Sigmoid colon (tissue), 7 donors: Measurements from ENCODE around the gene UBE2E2. TPM values are rescaled to one million over a fixed set of nuclear protein-coding genes. Genes with fewer than 3 reads are reported as not detected.
"Not testable (repeated sequence)": the region's sequence is repeated elsewhere in the genome, so short reads cannot be mapped to it uniquely, and the experiment has no call there.

ENCODE experiments used
- DNase-seq: peaks from one replicate; pipeline ENCODE4 v3.0.0-alpha.2; 2019
- H3K27ac ChIP-seq, 4 donors: fragments of 200-600 bp; sonication (generic); one replicate each; pipeline ENCODE4 v1.5.1; 2016 to 2019; ENCODE audit warnings: mild to moderate bottlenecking in 1 of 4
- H3K27me3 ChIP-seq, 3 donors: fragments of 200-600 bp; sonication (generic); one replicate each; pipeline ENCODE4 v1.5.1; 2019; ENCODE audit warnings: mild to moderate bottlenecking in 1 of 3
- H3K36me3 ChIP-seq, 4 donors: fragments of 200-600 bp; sonication (generic); one replicate each; pipeline ENCODE4 v1.5.1; 2016 to 2019
- H3K4me1 ChIP-seq, 4 donors: fragments of 200-600 bp; sonication (generic); one replicate each; pipeline ENCODE4 v1.5.1; 2017 to 2019
- H3K4me3 ChIP-seq, 4 donors: fragments of 200-600 bp; sonication (generic); one replicate each; pipeline ENCODE4 v1.5.1; 2017 to 2019; ENCODE audit warnings: mild to moderate bottlenecking in 2 of 4, moderate library complexity in 1 of 4
- H3K9me3 ChIP-seq, 4 donors: fragments of 200-600 bp in 3 of 4; sonication (generic) in 3 of 4; one replicate each; pipeline versions ENCODE4 v1.5.1 to v1.6.1; 2013 to 2019
- CTCF ChIP-seq, 4 experiments: fragments of 450-650 bp in 3 of 4; fragments of 200-600 bp in 1 of 4; IDR thresholded peaks; one replicate each; pipeline ENCODE4 v1.5.1; 2016 to 2019; ENCODE audit warnings: antibody characterized with exemption in 4 of 4, mild to moderate bottlenecking in 3 of 4, moderate library complexity in 2 of 4
- EP300 ChIP-seq, 4 donors: sonication (generic); formaldehyde crosslinking; IDR thresholded peaks; one replicate each; pipeline ENCODE4 v1.6.1; 2017; ENCODE audit warnings: antibody characterized with exemption in 4 of 4
- POLR2A ChIP-seq, 2 donors: fragments of 450-650 bp; IDR thresholded peaks; one replicate each; pipeline ENCODE4 v1.6.1; 2016; ENCODE audit warnings: antibody characterized with exemption in 2 of 2, mild to moderate bottlenecking in 2 of 2, moderate library complexity in 2 of 2
- POLR2AphosphoS5 ChIP-seq, 4 donors: sonication (generic); formaldehyde crosslinking; IDR thresholded peaks; one replicate each; pipeline ENCODE4 v1.6.1; 2017; ENCODE audit warnings: antibody characterized with exemption in 4 of 4
- WGBS, 2 donors: extraction: QIAGEN DNeasy Blood & Tissue Kit; methylation state at CpG; one replicate each; pipeline ENCODE4 v1.1.7; 2013; 5-methylcytosine and 5-hydroxymethylcytosine counted together
- intact Hi-C: fragments of 100-400 bp; cut with DNase I; formaldehyde crosslinking; loops from one replicate; pipeline ENCODE4 v1.15.1; 2023
- polyA plus RNA-seq, 3 donors: library from polyadenylated mRNA; stranded (reverse); fragments of 200-250 nt; gene quantifications; one replicate each; pipeline ENCODE4 v1.2.3, GENCODE V29; 2013
- total RNA-seq, 4 donors: library from RNA; depleted of rRNA; stranded (reverse); fragments of >200 nt; gene quantifications; one replicate each; pipeline ENCODE4 v1.1.0, GENCODE V29; 2016
- donor health status: healthy with polysubstance abuse.
- donor health status: Bipolar disorder and iron deficiency.
- donor health status: healthy.

UBE2E2 gene
- total and polyA plus RNA-seq, 7 donors = 3.7 to 135 (median 34.6) TPM

- H3K27me3 ChIP-seq = peaks cover 0 to 3% (median 0%) of the 10 kb centered on the region in 3 donors
- no peaks in the 10 kb centered on the region for H3K4me1 ChIP-seq
- 88 to 89% methylated on average over 2 of the region's 2 CpGs for WGBS, 2 donors
- no peaks in the 10 kb centered on the region for H3K36me3 ChIP-seq
- no peak overlapping the region for H3K4me3 ChIP-seq
- DNase-seq = no peak
- intact Hi-C loops = no loop called here
- TF ChIP-seq CTCF (IDR thresholded peaks at IDR 0.05) (no peak), EP300 (IDR thresholded peaks at IDR 0.05) (no peak), POLR2AphosphoS5 (IDR thresholded peaks at IDR 0.05) (no peak), POLR2A (IDR thresholded peaks at IDR 0.05) (no peak)
- H3K9me3 ChIP-seq = peaks cover 0 to 2% (median 0%) of the 10 kb centered on the region in 4 donors
- H3K27ac ChIP-seq = no peak overlapping the region
Measured at GRCh38 chr3:23175341-23176083, 27.6 kb upstream of the UBE2E2 start.

GRCh38 chr3:23176839-23177238 lies 26.3 kb upstream of the UBE2E2 start:
- intact Hi-C loops, DNase-seq, H3K4me1 ChIP-seq, H3K27ac ChIP-seq, H3K9me3 ChIP-seq, H3K36me3 ChIP-seq, H3K27me3 ChIP-seq, H3K4me3 ChIP-seq: not testable (repeated sequence)
- WGBS, 2 donors = 81 to 84% methylated on average over 4 of the region's 4 CpGs

- no peak overlapping the region for H3K4me3 ChIP-seq
- WGBS, 2 donors = 88 to 90% methylated on average over 3 of the region's 3 CpGs
- DNase-seq = no peak
- no peaks in the 10 kb centered on the region for H3K9me3 ChIP-seq
- intact Hi-C loops = no loop called here
- no peak overlapping the region for H3K27ac ChIP-seq
- H3K4me1 ChIP-seq = no peaks in the 10 kb centered on the region
- no peaks in the 10 kb centered on the region for H3K36me3 ChIP-seq
- TF ChIP-seq EP300 (IDR thresholded peaks at IDR 0.05) (no peak), POLR2A (IDR thresholded peaks at IDR 0.05) (no peak), CTCF (IDR thresholded peaks at IDR 0.05) (no peak), POLR2AphosphoS5 (IDR thresholded peaks at IDR 0.05) (no peak)
- H3K27me3 ChIP-seq = no peaks in the 10 kb centered on the region
Measured at GRCh38 chr3:23182996-23183513, 20.1 kb upstream of the UBE2E2 start.

- DNase-seq = no peak
- no peaks in the 10 kb centered on the region for H3K36me3 ChIP-seq
- H3K27me3 ChIP-seq = no peaks in the 10 kb centered on the region
- no peaks in the 10 kb centered on the region for H3K4me1 ChIP-seq
- 37 to 46% methylated on average over 3 of the region's 3 CpGs for WGBS, 2 donors
- H3K27ac ChIP-seq = no peak overlapping the region
- TF ChIP-seq CTCF (IDR thresholded peaks at IDR 0.05) = peak in 3 of 4 experiments; percentile 28 to 44 (median 29)
- no peak for TF ChIP-seq POLR2AphosphoS5 (IDR thresholded peaks at IDR 0.05)
- TF ChIP-seq POLR2A (IDR thresholded peaks at IDR 0.05) = no peak
- H3K9me3 ChIP-seq = no peaks in the 10 kb centered on the region
- intact Hi-C loops = no loop called here
- H3K4me3 ChIP-seq = no peak overlapping the region
Measured at GRCh38 chr3:23183731-23184130, 19.4 kb upstream of the UBE2E2 start.

GRCh38 chr3:23185861-23186260 lies 17.3 kb upstream of the UBE2E2 start:
- no peak for DNase-seq
- TF ChIP-seq CTCF (IDR thresholded peaks at IDR 0.05) (no peak), EP300 (IDR thresholded peaks at IDR 0.05) (no peak), POLR2A (IDR thresholded peaks at IDR 0.05) (no peak), POLR2AphosphoS5 (IDR thresholded peaks at IDR 0.05) (no peak)
- no peaks in the 10 kb centered on the region for H3K4me1 ChIP-seq
- WGBS, 2 donors = 44 to 69% methylated on average over 2 of the region's 2 CpGs
- H3K9me3 ChIP-seq = no peaks in the 10 kb centered on the region
- no peaks in the 10 kb centered on the region for H3K27me3 ChIP-seq
- H3K4me3 ChIP-seq = no peak overlapping the region
- H3K36me3 ChIP-seq = no peaks in the 10 kb centered on the region
- intact Hi-C loops = no loop called here
- H3K27ac ChIP-seq = no peak overlapping the region
